VCaP (cell line): ENCODE results near the gene BCAS3.

Source experiments
- H3K27ac ChIP-seq: fragments of 450-650 bp; 2 replicates; pipeline ENCODE4 v1.5.1; 2017
- TF ChIP-seq, protein P1 (sequence below): fragments of 450-650 bp; conservative IDR thresholded peaks from 2 replicates; pipeline ENCODE4 v1.5.1; 2017; ENCODE audit warnings: mild to moderate bottlenecking, moderate library complexity

BCAS3 gene

GRCh38 chr17:61330174-61331150 lies 652.8 kb downstream of the BCAS3 start:
- H3K27ac ChIP-seq: no peak overlapping the region
- TF ChIP-seq, protein P1, sequence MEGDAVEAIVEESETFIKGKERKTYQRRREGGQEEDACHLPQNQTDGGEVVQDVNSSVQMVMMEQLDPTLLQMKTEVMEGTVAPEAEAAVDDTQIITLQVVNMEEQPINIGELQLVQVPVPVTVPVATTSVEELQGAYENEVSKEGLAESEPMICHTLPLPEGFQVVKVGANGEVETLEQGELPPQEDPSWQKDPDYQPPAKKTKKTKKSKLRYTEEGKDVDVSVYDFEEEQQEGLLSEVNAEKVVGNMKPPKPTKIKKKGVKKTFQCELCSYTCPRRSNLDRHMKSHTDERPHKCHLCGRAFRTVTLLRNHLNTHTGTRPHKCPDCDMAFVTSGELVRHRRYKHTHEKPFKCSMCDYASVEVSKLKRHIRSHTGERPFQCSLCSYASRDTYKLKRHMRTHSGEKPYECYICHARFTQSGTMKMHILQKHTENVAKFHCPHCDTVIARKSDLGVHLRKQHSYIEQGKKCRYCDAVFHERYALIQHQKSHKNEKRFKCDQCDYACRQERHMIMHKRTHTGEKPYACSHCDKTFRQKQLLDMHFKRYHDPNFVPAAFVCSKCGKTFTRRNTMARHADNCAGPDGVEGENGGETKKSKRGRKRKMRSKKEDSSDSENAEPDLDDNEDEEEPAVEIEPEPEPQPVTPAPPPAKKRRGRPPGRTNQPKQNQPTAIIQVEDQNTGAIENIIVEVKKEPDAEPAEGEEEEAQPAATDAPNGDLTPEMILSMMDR: no peak

DNA sequence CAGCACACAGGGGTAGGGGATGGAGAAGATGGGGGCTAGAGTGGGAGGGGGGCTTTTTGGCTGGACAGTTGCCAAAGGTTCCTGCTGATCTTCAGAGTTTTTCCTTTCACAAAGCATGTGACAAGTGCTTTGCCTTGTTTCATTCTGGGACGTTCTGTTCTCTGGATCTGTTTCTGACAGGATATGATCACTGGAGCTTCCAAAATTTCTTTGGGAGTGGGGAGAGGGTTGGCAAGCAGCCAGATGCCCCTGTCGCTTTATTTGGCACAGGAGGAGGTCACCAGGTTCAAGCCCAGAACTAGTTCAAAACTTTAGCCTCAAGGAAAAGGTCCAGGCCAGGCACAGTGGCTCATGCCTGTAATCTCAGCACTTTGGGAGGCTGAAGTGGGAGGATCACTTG lies 653.5 kb downstream of the BCAS3 start:
- H3K27ac ChIP-seq: no peak overlapping the region
- TF ChIP-seq, protein P1: no peak

- TF ChIP-seq, protein P1: no peak
Measured at GRCh38 chr17:61331886-61332285, 654.2 kb downstream of the BCAS3 start.

DNA sequence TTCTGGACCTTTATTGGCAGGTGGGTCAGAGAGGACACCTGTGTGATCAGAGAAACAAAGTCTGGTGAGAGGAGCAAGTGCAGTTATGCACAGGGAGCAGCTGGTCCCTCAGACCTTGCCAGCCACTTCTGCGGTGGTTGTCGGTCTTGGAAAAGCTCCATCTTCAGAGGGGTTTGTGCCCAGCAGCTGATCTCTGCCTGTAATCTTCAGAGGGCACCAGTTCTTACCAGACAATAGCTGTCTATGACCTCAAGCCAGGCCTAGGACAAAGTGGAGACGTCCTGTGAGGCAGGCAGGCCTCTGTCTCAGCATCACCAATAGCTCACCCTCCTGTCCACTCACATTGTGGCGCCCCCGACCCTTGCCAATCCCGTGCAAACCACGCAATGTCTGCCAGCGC lies 655.5 kb downstream of the BCAS3 start:
- no peak overlapping the region for H3K27ac ChIP-seq
- TF ChIP-seq, protein P1: no peak

More at GRCh38 chr17:61331886-61332285, 654.2 kb downstream of the BCAS3 start:
- H3K27ac ChIP-seq: no peak overlapping the region

DNA sequence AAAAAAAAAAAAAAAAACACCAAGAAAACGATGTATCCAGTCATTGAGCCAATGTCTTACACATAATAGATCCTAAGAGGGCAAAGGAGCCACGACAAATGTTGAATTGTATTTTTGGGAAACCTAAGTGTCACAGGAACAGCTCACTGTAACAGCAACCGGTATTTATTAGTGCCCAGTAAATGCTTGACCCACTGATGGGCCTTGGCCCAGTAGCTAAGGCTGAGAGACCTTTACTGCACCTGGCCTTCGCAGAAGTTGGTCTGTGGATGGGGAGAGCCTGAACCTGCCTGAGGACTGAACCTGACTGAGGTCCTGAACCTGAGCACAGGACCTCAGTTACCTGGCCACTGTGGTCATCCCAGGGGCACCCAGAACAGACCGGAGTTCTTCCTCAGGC lies 657.0 kb downstream of the BCAS3 start:
- TF ChIP-seq, protein P1: no peak
- H3K27ac ChIP-seq: no peak overlapping the region

- no peak overlapping the region for H3K27ac ChIP-seq
Measured at GRCh38 chr17:61335105-61335844, 657.6 kb downstream of the BCAS3 start.

More at GRCh38 chr17:61335105-61335844, 657.6 kb downstream of the BCAS3 start:
- TF ChIP-seq, protein P1: no peak
